Mucosa of rectum (tissue), 2 donors: Measurements from ENCODE around the gene COL12A1.

Source experiments
- H3K27ac ChIP-seq, 2 donors: one replicate each; pipeline ENCODE4 v1.7.0; 2013; ENCODE audit warnings: inconsistent platforms in 2 of 2, low read depth in 2 of 2, low read length in 2 of 2
- H3K27me3 ChIP-seq, 2 donors: one replicate each; pipeline ENCODE4 v1.7.0; 2013; ENCODE audit warnings: low read length in 2 of 2; ENCODE audit not compliant: control insufficient read depth in 2 of 2, insufficient read depth in 2 of 2
- H3K36me3 ChIP-seq, 2 donors: one replicate each; pipeline ENCODE4 v1.7.0; 2013; ENCODE audit warnings: low read length in 2 of 2; ENCODE audit not compliant: control insufficient read depth in 2 of 2, insufficient read depth in 2 of 2
- H3K4me1 ChIP-seq, 2 donors: one replicate each; pipeline ENCODE4 v1.7.0; 2013; ENCODE audit warnings: low read length in 2 of 2, mild to moderate bottlenecking in 1 of 2; ENCODE audit not compliant: control insufficient read depth in 2 of 2, insufficient read depth in 2 of 2
- H3K4me3 ChIP-seq, 2 donors: one replicate each; pipeline ENCODE4 v1.7.0; 2013; ENCODE audit warnings: low read length in 2 of 2
- H3K9ac ChIP-seq, 2 donors: one replicate each; pipeline ENCODE4 v1.7.0; 2013; ENCODE audit warnings: low read length in 2 of 2, low read depth in 1 of 2, mild to moderate bottlenecking in 1 of 2
- H3K9me3 ChIP-seq, 2 donors: one replicate each; pipeline ENCODE4 v1.7.0; 2013; ENCODE audit warnings: low read length in 2 of 2; ENCODE audit not compliant: control insufficient read depth in 2 of 2
- donor health status: healthy.
- donor health status: Normal muscosa, but diverticular disease.

COL12A1 gene

DNA sequence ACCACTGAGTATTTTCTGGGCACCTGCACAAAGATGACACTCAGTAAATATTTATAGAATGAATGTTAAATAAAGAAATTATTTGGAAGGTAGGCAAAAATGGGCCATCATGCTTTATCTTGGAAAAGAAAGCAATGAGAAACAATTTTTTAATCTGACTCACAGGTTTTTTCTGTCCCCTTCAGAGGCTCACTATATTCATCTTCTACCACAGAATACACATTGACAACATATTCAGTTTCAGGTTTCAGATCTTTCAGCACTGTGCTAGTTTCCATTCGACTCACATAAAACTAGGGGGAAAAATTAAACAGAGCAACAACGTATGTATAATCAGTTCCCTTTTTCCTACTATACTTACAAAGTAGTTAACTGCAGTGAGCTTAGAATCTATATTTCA lies 58.3 kb downstream of the COL12A1 start:
- H3K27ac ChIP-seq, result no peak overlapping the region
- no peaks in the 10 kb centered on the region for H3K9me3 ChIP-seq
- H3K9ac ChIP-seq, result no peak overlapping the region
- no peak overlapping the region for H3K4me3 ChIP-seq
- H3K27me3 ChIP-seq, result no peaks in the 10 kb centered on the region
- no peaks in the 10 kb centered on the region for H3K36me3 ChIP-seq
- H3K4me1 ChIP-seq, result no peaks in the 10 kb centered on the region

DNA sequence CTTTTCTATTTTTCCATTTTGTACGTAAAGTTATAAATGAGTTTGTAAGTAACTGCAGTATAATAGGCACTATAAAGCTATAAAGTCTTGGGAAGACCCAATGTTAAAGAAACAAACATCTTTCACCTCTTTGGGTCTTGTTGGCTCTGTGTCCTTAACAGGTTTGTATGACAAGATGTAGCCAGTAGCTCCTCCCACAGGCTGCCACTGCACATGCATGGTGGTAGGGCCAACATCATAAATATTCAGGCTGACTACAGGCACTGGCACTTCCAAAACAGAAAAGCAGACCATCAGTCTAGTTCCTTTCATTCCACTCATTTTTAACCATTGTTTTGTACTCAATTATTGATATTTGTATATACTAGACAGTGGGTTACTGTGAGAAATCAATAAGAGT lies 59.9 kb downstream of the COL12A1 start:
- no peaks in the 10 kb centered on the region for H3K36me3 ChIP-seq

DNA sequence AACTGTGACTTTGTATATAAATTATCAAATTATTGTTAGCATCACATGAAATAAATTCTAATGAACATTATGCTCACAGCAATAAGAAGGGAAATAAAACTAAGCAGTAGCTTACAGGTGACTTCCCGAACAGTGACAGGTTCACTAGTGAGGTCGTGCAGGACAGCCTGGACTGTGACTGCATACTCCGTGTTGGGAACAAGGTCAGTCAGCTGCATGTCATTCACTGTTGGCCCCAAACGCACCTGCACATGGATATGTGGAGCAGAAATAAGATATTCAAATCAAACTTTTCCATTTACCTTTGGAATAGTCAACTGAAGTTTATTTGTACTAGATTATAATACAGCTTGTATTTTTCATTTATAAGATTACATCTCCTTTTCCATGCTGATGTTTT lies 60.6 kb downstream of the COL12A1 start:
- Histone ChIP-seq H3K36me3 (no peaks in the 10 kb centered on the region), H3K27me3 (no peaks in the 10 kb centered on the region), H3K9me3 (no peaks in the 10 kb centered on the region), H3K9ac (no peak overlapping the region), H3K4me1 (no peaks in the 10 kb centered on the region), H3K27ac (no peak overlapping the region), H3K4me3 (no peak overlapping the region)

More for the DNA sequence above, 59.9 kb downstream of the COL12A1 start:
- no peak overlapping the region for H3K4me3 ChIP-seq
- H3K27ac ChIP-seq, result no peak overlapping the region
- no peaks in the 10 kb centered on the region for H3K9me3 ChIP-seq
- no peaks in the 10 kb centered on the region for H3K27me3 ChIP-seq
- no peak overlapping the region for H3K9ac ChIP-seq
- no peaks in the 10 kb centered on the region for H3K4me1 ChIP-seq

- Histone ChIP-seq H3K27me3 (no peaks in the 10 kb centered on the region), H3K27ac (no peak overlapping the region), H3K9ac (no peak overlapping the region), H3K4me1 (no peaks in the 10 kb centered on the region), H3K4me3 (no peak overlapping the region), H3K36me3 (no peaks in the 10 kb centered on the region), H3K9me3 (no peaks in the 10 kb centered on the region)
Observed at GRCh38 chr6:75144386-75144785, 61.5 kb downstream of the COL12A1 start.

GRCh38 chr6:75143191-75143590 lies 62.7 kb downstream of the COL12A1 start:
- Histone ChIP-seq H3K36me3 (no peaks in the 10 kb centered on the region), H3K4me3 (no peak overlapping the region), H3K27ac (no peak overlapping the region), H3K4me1 (no peaks in the 10 kb centered on the region), H3K27me3 (no peaks in the 10 kb centered on the region), H3K9me3 (no peaks in the 10 kb centered on the region), H3K9ac (no peak overlapping the region)

DNA sequence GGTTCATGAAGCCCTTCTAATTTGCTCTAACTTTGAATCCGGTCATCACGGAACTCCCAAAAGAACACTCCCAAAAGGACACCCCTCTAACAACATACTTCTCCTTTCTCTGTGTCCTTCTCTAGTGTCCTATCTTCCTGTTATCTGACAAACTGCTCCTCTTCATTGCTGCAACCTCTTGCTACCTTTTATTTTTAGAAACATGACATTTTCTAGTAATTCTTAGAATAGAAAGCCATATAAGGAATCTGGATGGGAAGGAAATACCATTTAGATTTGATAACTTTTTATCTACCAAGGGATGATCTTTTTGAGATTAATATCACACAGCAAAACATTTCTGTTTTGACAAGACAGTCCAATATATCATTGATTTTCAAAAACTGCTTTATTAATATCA lies 63.1 kb downstream of the COL12A1 start:
- H3K9ac ChIP-seq, result no peak overlapping the region
- no peaks in the 10 kb centered on the region for H3K4me1 ChIP-seq
- no peak overlapping the region for H3K27ac ChIP-seq
- H3K27me3 ChIP-seq, result no peaks in the 10 kb centered on the region
- H3K36me3 ChIP-seq, result no peaks in the 10 kb centered on the region
- no peaks in the 10 kb centered on the region for H3K9me3 ChIP-seq
- no peak overlapping the region for H3K4me3 ChIP-seq

GRCh38 chr6:75135876-75136275 lies 70.0 kb downstream of the COL12A1 start:
- Histone ChIP-seq H3K36me3 (no peaks in the 10 kb centered on the region), H3K9me3 (no peaks in the 10 kb centered on the region), H3K4me1 (no peaks in the 10 kb centered on the region), H3K27ac (no peak overlapping the region), H3K27me3 (no peaks in the 10 kb centered on the region), H3K4me3 (no peak overlapping the region), H3K9ac (no peak overlapping the region)

DNA sequence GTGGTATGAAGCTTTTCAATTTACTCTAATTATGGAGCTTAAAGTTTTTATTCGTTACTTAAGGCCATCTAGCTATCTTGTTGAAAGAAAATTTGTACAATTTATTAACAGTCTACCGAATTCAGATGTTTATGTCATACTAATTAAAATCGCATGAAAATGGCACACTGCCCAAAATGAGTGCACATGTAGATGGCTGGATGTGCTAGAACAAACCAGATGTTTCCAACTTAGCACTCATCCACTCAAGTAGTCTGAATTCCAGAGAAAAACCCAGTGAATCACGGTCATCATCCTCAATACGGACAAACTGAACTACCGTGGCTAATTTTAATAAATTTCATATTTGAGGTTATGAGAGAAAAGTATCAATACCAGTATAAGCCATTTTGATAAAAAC lies 70.4 kb downstream of the COL12A1 start:
- Histone ChIP-seq H3K27me3 (no peaks in the 10 kb centered on the region), H3K9me3 (no peaks in the 10 kb centered on the region), H3K36me3 (no peaks in the 10 kb centered on the region), H3K9ac (no peak overlapping the region), H3K27ac (no peak overlapping the region), H3K4me3 (no peak overlapping the region), H3K4me1 (no peaks in the 10 kb centered on the region)

- H3K9ac ChIP-seq, result no peak overlapping the region
- no peaks in the 10 kb centered on the region for H3K36me3 ChIP-seq
- no peaks in the 10 kb centered on the region for H3K9me3 ChIP-seq
- no peak overlapping the region for H3K4me3 ChIP-seq
- H3K27me3 ChIP-seq, result no peaks in the 10 kb centered on the region
- H3K27ac ChIP-seq, result no peak overlapping the region
- no peaks in the 10 kb centered on the region for H3K4me1 ChIP-seq
Observed at GRCh38 chr6:75130784-75131183, 75.1 kb downstream of the COL12A1 start.

DNA sequence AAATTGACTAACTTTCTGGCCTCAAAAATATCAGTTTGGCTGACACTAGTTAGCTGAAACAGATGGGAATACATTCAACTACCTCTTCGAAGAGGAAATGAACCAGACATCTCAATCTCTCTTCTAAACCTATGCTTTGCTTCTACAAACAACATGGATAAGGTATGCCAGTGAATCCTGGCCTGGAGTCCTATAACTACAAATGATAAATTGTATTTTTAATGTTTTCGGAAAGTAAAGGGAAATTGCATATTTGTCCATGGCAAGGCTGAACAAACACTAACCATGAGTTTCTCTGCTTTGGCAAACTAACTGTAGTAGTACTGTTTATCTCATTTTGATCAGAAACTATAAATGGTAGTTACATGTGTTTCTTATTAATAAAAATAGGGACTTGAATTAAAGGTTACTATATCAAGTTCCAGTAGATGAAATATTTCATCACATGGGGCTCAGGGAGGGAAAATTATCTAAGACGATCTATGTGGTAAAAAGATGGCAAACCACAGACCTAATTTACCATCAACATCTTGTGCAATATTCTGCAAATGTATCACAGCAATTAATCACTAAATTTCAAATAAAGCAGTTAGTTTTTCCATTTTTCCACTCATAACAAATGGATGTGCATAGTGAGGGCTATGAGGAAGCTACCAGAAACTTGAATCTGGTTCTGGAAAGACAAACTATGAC lies 76.8 kb downstream of the COL12A1 start:
- Histone ChIP-seq H3K27me3 (no peaks in the 10 kb centered on the region), H3K9ac (no peak overlapping the region), H3K36me3 (no peaks in the 10 kb centered on the region), H3K27ac (no peak overlapping the region), H3K4me1 (no peaks in the 10 kb centered on the region), H3K4me3 (no peak overlapping the region), H3K9me3 (no peaks in the 10 kb centered on the region)

- Histone ChIP-seq H3K4me1 (no peaks in the 10 kb centered on the region), H3K36me3 (no peaks in the 10 kb centered on the region), H3K9ac (no peak overlapping the region), H3K27ac (no peak overlapping the region), H3K4me3 (no peak overlapping the region), H3K9me3 (no peaks in the 10 kb centered on the region), H3K27me3 (no peaks in the 10 kb centered on the region)
Observed at GRCh38 chr6:75126518-75126917, 79.3 kb downstream of the COL12A1 start.
